GM10266 (cell line): ENCODE measurements around the gene MRM3.
"Not testable (repeated sequence)": the region's sequence is repeated elsewhere in the genome, so short reads cannot be mapped to it uniquely, and the experiment has no call there.

Source experiments
- DNase-seq: peaks from one replicate; pipeline ENCODE4 v3.0.0; 2012; ENCODE audit errors: extremely low spot score
- CTCF ChIP-seq: IDR thresholded peaks from 2 replicates; pipeline ENCODE4 v1.5.1; 2012; ENCODE audit warnings: mild to moderate bottlenecking, low read depth; ENCODE audit not compliant: control insufficient read depth, insufficient read depth; ENCODE audit errors: missing control alignments

MRM3 gene

GRCh38 chr17:824378-824777 lies 42.2 kb downstream of the MRM3 start:
- DNase-seq, result no peak
- TF ChIP-seq CTCF, result no peak

- no peak for TF ChIP-seq CTCF
- no peak for DNase-seq
Measured at GRCh38 chr17:825216-825615, 43.1 kb downstream of the MRM3 start.

GRCh38 chr17:826778-827177 lies 44.6 kb downstream of the MRM3 start:
- TF ChIP-seq CTCF, result no peak
- DNase-seq, result no peak

- no peak for DNase-seq
Measured at GRCh38 chr17:828761-829160, 46.6 kb downstream of the MRM3 start.

GRCh38 chr17:829614-830013 lies 47.5 kb downstream of the MRM3 start:
- not testable (repeated sequence) for DNase-seq

More at GRCh38 chr17:828761-829160, 46.6 kb downstream of the MRM3 start:
- no peak for TF ChIP-seq CTCF

- no peak for DNase-seq
- no peak for TF ChIP-seq CTCF
Measured at GRCh38 chr17:830381-830780, 48.2 kb downstream of the MRM3 start.

GRCh38 chr17:830950-831349 lies 48.8 kb downstream of the MRM3 start:
- DNase-seq, result no peak
- TF ChIP-seq CTCF, result no peak

- no peak for TF ChIP-seq CTCF
Measured at GRCh38 chr17:834136-834535, 52.0 kb downstream of the MRM3 start.

More at GRCh38 chr17:834136-834535, 52.0 kb downstream of the MRM3 start:
- DNase-seq, result no peak
